Measurements from ENCODE around the gene CPAMD8.
A peak's percentile ranks its signal among the peaks of the same experiment; 100 is the strongest.
"Not testable (repeated sequence)": the region's sequence is repeated elsewhere in the genome, so short reads cannot be mapped to it uniquely, and the experiment has no call there.

CPAMD8 gene

GRCh38 chr19:17001603-17002183, 24.9 kb downstream of the CPAMD8 start:
- DNase-seq (ENCODE audit: low read depth in 3 of 3), result peak; percentile 9 to 46 (median 41)

- no peak for DNase-seq (ENCODE audit: low read depth in 3 of 3)
Observed at GRCh38 chr19:16998635-16999194, 27.9 kb downstream of the CPAMD8 start.

GRCh38 chr19:16996838-16997490, 29.6 kb downstream of the CPAMD8 start:
- not testable (repeated sequence) for DNase-seq (ENCODE audit: low read depth in 3 of 3)

- no peak for DNase-seq (ENCODE audit: low read depth in 3 of 3)
Observed at GRCh38 chr19:16988661-16989060, 37.9 kb downstream of the CPAMD8 start.

GRCh38 chr19:16985403-16985802, 41.2 kb downstream of the CPAMD8 start:
- no peak for DNase-seq (ENCODE audit: low read depth in 3 of 3)

- DNase-seq (ENCODE audit: low read depth in 3 of 3), result not testable (repeated sequence)
Observed at GRCh38 chr19:16982586-16982985, 44.0 kb downstream of the CPAMD8 start.

GRCh38 chr19:16978839-16979802, 47.5 kb downstream of the CPAMD8 start:
- no peak for DNase-seq (ENCODE audit: low read depth in 3 of 3)

GRCh38 chr19:16978156-16978555, 48.5 kb downstream of the CPAMD8 start:
- no peak for DNase-seq (ENCODE audit: low read depth in 3 of 3)

- no peak for DNase-seq (ENCODE audit: low read depth in 3 of 3)
Observed at GRCh38 chr19:16977306-16977705, 49.3 kb downstream of the CPAMD8 start.

- DNase-seq (ENCODE audit: low read depth in 3 of 3), result no peak
Observed at GRCh38 chr19:16976446-16976845, 50.2 kb downstream of the CPAMD8 start.

GRCh38 chr19:16970821-16971220, 55.8 kb downstream of the CPAMD8 start:
- DNase-seq (ENCODE audit: low read depth in 3 of 3), result no peak

GRCh38 chr19:16969135-16969534, 57.5 kb downstream of the CPAMD8 start:
- DNase-seq (ENCODE audit: low read depth in 3 of 3), result no peak

- not testable (repeated sequence) for DNase-seq (ENCODE audit: low read depth in 3 of 3)
Observed at GRCh38 chr19:16960996-16961822, 65.4 kb downstream of the CPAMD8 start.

GRCh38 chr19:16958277-16958676, 68.3 kb downstream of the CPAMD8 start:
- not testable (repeated sequence) for DNase-seq (ENCODE audit: low read depth in 3 of 3)

GRCh38 chr19:16957855-16958254, 68.8 kb downstream of the CPAMD8 start:
- no peak for DNase-seq (ENCODE audit: low read depth in 3 of 3)

- no peak for DNase-seq (ENCODE audit: low read depth in 3 of 3)
Observed at GRCh38 chr19:16957151-16957701, 69.4 kb downstream of the CPAMD8 start.

GRCh38 chr19:16955161-16955560, 71.4 kb downstream of the CPAMD8 start:
- no peak for DNase-seq (ENCODE audit: low read depth in 3 of 3)

GRCh38 chr19:16952046-16952445, 74.6 kb downstream of the CPAMD8 start:
- DNase-seq (ENCODE audit: low read depth in 3 of 3), result no peak

GRCh38 chr19:16951529-16951928, 75.1 kb downstream of the CPAMD8 start:
- no peak for DNase-seq (ENCODE audit: low read depth in 3 of 3)

GRCh38 chr19:16949496-16950023, 77.0 kb downstream of the CPAMD8 start:
- DNase-seq (ENCODE audit: low read depth in 3 of 3), result no peak

All from stimulated activated CD4-positive, alpha-beta T cell treated with anti-CD3 and anti-CD28 coated beads, TNF-alpha, amount 100 ng/mL, for 4 hours (primary cell).